Measurements from ENCODE around the gene CDRT4. TPM values are rescaled to one million over a fixed set of nuclear protein-coding genes. Genes with fewer than 3 reads are reported as not detected.

Gene CDRT4
- total and polyA plus RNA-seq, 10 of the 15 experiments (the other 5 are each of a cell fraction or from before 2014, with no cell fraction given): 0.11 to 1.3 (median 0.51) TPM; not detected in 3

- POLR2A ChIA-PET: no interaction called here
- in situ Hi-C loops (cut with MboI): no loop called here
- no peak overlapping the region for H2AFZ ChIP-seq (ENCODE audit: control insufficient read depth, low read depth, low read length)
- H3K36me3 ChIP-seq (ENCODE audit: control insufficient read depth in 2 of 2, insufficient read depth in 2 of 2, low read length in 1 of 2): no peaks in the 10 kb centered on the region
- WGBS (ENCODE audit: insufficient coverage, insufficient replicate concordance, low lambda C conversion rate, missing lambda C conversion rate): 42% methylated on average over 6 of the region's 6 CpGs
- no peaks in the 10 kb centered on the region for H4K20me1 ChIP-seq (ENCODE audit: control insufficient read depth, insufficient read depth)
- ATAC-seq: no peak
- no peaks in the 10 kb centered on the region for H3K27me3 ChIP-seq (replicated peaks in 1 of 2; ENCODE audit: control insufficient read depth in 2 of 2, insufficient read depth in 2 of 2, low read length in 1 of 2)
- intact Hi-C loops (cut with micrococcal nuclease; ENCODE audit: unreplicated experiment): no loop called here
- TF ChIP-seq TBL1XR1 (IDR thresholded peaks at IDR 0.05; ENCODE audit: low read depth, low read length) (no peak), NFIC (IDR thresholded peaks at IDR 0.05; ENCODE audit: low read depth, low read length) (no peak), NR2C1 (IDR thresholded peaks at IDR 0.05) (no peak), NFYB (IDR thresholded peaks at IDR 0.05; ENCODE audit: insufficient read depth, low read depth, low read length) (no peak), POLR2AphosphoS2 (IDR thresholded peaks at IDR 0.05; ENCODE audit: low read depth, low read length) (no peak)
- no peaks in the 10 kb centered on the region for H3K9me3 ChIP-seq (replicated peaks; ENCODE audit: control insufficient read depth, insufficient read depth, low read length)
- H3K4me3 ChIP-seq: no peak overlapping the region
- no peak for DNase-seq (ENCODE audit: low read depth, low spot score)
- RAD21 ChIA-PET (ENCODE audit: unreplicated experiment): no interaction called here
- BruUV-seq (replicated peaks): no TSS peak
- H3K79me2 ChIP-seq (ENCODE audit: control insufficient read depth, insufficient read depth, low read length): no peaks in the 10 kb centered on the region
- H3K27ac ChIP-seq (ENCODE audit: control insufficient read depth, insufficient read depth): no peak overlapping the region
- FAIRE-seq: no peak
- CTCF ChIA-PET: no interaction called here
- H3K4me2 ChIP-seq (ENCODE audit: control insufficient read depth, insufficient read depth): no peak overlapping the region
- H3K9ac ChIP-seq (ENCODE audit: control insufficient read depth, insufficient read depth, low read length): no peak overlapping the region
- no peaks in the 10 kb centered on the region for H3K4me1 ChIP-seq (ENCODE audit: control insufficient read depth, insufficient read depth, low read length)
- SMC1A ChIA-PET (ENCODE audit: uncharacterized antibody, unreplicated experiment): no interaction called here
Observed at GRCh38 chr17:15447928-15448579, 19.4 kb downstream of the CDRT4 start.

GRCh38 chr17:15446036-15446435 is 21.4 kb downstream of the CDRT4 start:
- SMC1A ChIA-PET (ENCODE audit: uncharacterized antibody, unreplicated experiment): no interaction called here
- Histone ChIP-seq H4K20me1 (ENCODE audit: control insufficient read depth, insufficient read depth) (no peaks in the 10 kb centered on the region), H3K9me3 (replicated peaks; ENCODE audit: control insufficient read depth, insufficient read depth, low read length) (no peaks in the 10 kb centered on the region), H3K4me3 (no peak overlapping the region), H3K9ac (ENCODE audit: control insufficient read depth, insufficient read depth, low read length) (no peak overlapping the region), H3K27me3 (replicated peaks in 1 of 2; ENCODE audit: control insufficient read depth in 2 of 2, insufficient read depth in 2 of 2, low read length in 1 of 2) (no peaks in the 10 kb centered on the region), H3K79me2 (ENCODE audit: control insufficient read depth, insufficient read depth, low read length) (no peaks in the 10 kb centered on the region), H3K4me2 (ENCODE audit: control insufficient read depth, insufficient read depth) (no peak overlapping the region), H3K36me3 (ENCODE audit: control insufficient read depth in 2 of 2, insufficient read depth in 2 of 2, low read length in 1 of 2) (no peaks in the 10 kb centered on the region), H2AFZ (ENCODE audit: control insufficient read depth, low read depth, low read length) (no peak overlapping the region), H3K27ac (ENCODE audit: control insufficient read depth, insufficient read depth) (no peak overlapping the region), H3K4me1 (ENCODE audit: control insufficient read depth, insufficient read depth, low read length) (no peaks in the 10 kb centered on the region)
- ATAC-seq (no peak), DNase-seq (ENCODE audit: low read depth, low spot score) (no peak), FAIRE-seq (no peak)
- intact Hi-C loops (cut with micrococcal nuclease; ENCODE audit: unreplicated experiment) (no loop called here), in situ Hi-C loops (cut with MboI) (no loop called here)
- CTCF ChIA-PET: no interaction called here
- no TSS peak for BruUV-seq (replicated peaks)
- POLR2A ChIA-PET: no interaction called here
- RAD21 ChIA-PET (ENCODE audit: unreplicated experiment): no interaction called here
- 45% methylated on average over 10 of the region's 10 CpGs for WGBS (ENCODE audit: insufficient coverage, insufficient replicate concordance, low lambda C conversion rate, missing lambda C conversion rate)
- TF ChIP-seq CBFB (IDR thresholded peaks at IDR 0.05; ENCODE audit: low read depth) (no peak), NFYB (IDR thresholded peaks at IDR 0.05; ENCODE audit: insufficient read depth, low read depth, low read length) (no peak), PBX3 (IDR thresholded peaks at IDR 0.05; ENCODE audit: insufficient replicate concordance, low read depth, low read length) (no peak), ZBTB4 (CRISPR knock-in tag; IDR thresholded peaks at IDR 0.05) (no peak), EGR1 (IDR thresholded peaks at IDR 0.05; ENCODE audit: borderline replicate concordance in 1 of 2, low read depth in 2 of 2, low read length in 2 of 2) (no peak), SKIL (IDR thresholded peaks at IDR 0.05; ENCODE audit: low read depth, poor library complexity, severe bottlenecking) (no peak), TBL1XR1 (IDR thresholded peaks at IDR 0.05; ENCODE audit: low read depth, low read length) (no peak)
